Measurements from ENCODE around the gene PKDCC.
A peak's percentile ranks its signal among the peaks of the same experiment; 100 is the strongest.
"Not testable (repeated sequence)": the region's sequence is repeated elsewhere in the genome, so short reads cannot be mapped to it uniquely, and the experiment has no call there.

The PKDCC gene

GRCh38 chr2:42063431-42064171, 15.8 kb downstream of the PKDCC start:
- DNase-seq (ENCODE audit: low read depth), result no peak

DNA sequence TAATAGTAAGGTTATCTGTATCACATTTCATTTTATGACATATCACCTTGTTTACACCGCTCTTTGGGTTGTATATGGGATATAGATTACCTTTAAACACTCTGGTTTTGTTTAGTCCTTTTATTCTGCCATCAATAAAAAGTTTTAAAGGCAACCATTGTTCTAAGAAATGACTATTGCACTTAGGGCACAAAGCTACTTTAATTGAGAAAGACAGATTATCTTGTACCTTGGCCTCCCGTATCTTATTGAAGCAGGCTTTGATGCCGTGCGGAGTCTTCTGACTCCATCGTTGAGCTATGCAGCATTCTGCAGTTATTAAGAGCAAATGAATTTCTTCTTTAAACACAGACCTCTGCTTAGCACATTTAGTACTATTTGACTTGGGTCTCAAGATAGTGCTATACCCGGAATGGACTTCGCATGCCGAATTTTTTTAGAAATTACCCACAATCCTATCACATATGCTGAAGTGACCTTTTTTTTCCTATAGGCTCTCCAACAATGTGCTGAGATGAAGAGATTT, 16.7 kb downstream of the PKDCC start:
- no peak for DNase-seq (ENCODE audit: low read depth)

DNA sequence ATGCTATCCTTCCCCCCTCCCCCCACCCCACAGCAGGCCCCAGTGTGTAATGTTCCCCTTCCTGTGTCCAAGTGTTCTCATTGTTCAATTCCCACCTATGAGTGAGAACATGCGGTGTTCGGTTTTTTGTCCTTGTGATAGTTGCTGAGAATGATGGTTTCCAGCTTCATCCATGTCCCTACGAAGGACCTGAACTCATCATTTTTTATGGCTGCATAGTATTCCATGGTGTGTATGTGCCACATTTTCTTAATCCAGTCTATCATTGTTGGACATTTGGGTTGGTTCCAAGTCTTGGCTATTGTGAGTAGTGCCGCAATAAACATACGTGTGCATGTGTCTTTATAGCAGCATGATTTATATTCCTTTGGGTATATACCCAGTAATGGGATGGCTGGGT, 17.9 kb downstream of the PKDCC start:
- DNase-seq (ENCODE audit: low read depth), result not testable (repeated sequence)

DNA sequence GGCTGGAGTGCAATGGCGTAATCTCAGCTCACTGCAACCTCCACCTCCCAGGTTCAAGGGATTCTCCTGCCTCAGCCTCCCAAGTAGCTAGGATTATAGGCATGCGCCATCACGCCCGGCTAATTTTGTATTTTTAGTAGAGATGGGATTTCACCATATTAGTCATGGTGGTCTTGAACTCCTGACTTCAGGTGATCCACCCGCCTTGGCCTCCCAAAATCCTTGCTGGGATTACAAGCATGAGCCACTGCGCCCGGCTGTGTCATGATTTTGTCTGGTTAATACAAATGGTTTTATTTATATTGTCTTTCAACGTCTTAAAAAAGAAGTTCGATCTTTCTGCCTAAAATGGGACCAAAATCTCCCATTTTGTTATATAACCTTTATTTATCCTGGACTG, 19.2 kb downstream of the PKDCC start:
- not testable (repeated sequence) for DNase-seq (ENCODE audit: low read depth)

DNA sequence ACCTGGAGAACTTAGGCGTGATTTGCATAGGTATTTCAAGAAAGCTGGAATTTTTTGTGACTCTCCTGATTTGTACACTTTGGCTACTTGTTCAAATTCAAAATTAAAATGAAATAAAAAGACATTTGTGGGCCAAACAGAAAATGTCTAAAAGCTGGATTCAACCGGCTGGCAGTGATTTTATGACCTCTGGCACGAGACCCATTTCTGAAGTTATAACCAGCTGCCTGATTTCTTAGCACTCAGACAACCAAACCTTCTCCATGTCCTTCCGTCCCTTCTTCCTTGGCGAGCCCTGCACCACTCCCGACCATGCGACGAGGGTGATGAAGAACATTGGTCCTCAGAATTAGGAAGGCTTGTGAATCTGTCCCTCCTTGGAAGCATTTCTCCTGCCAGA, 19.7 kb downstream of the PKDCC start:
- no peak for DNase-seq (ENCODE audit: low read depth)

DNA sequence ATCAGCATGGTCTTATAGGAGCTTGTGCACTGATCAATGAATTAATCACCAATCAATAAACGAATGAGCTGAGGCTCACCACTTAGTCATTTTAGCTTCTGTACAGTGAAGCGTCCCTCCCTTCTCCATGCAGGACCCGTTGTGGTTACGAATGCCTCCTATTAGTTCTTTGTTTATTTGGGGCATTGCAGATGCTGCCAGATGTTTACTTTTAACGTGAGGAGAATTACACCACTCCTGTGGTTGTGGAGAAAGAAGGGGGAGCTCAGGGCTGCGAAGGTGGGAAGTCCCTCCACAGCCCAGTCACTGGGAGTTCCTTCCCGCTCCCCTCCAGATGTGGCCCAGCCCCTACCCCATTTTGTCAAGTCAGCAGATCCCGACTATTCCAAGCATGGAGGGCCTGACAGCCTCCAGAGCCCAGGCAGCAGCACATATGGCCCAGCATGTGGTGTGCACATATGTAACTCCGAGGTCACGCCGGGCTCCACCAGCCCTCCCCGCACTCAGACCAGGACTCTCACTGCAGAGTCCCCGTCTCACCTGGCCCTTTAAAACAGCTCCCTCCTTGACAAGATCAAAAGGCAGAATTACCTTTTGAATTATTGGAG, 20.9 kb downstream of the PKDCC start:
- DNase-seq (ENCODE audit: low read depth), result no peak

- DNase-seq (ENCODE audit: low read depth), result no peak
Measured at GRCh38 chr2:42069568-42069967, 21.7 kb downstream of the PKDCC start.

GRCh38 chr2:42071791-42072190, 24.0 kb downstream of the PKDCC start:
- DNase-seq (ENCODE audit: low read depth), result no peak

- peak; percentile 67 for DNase-seq (ENCODE audit: low read depth)
Measured at GRCh38 chr2:42072349-42073118, 24.7 kb downstream of the PKDCC start.

DNA sequence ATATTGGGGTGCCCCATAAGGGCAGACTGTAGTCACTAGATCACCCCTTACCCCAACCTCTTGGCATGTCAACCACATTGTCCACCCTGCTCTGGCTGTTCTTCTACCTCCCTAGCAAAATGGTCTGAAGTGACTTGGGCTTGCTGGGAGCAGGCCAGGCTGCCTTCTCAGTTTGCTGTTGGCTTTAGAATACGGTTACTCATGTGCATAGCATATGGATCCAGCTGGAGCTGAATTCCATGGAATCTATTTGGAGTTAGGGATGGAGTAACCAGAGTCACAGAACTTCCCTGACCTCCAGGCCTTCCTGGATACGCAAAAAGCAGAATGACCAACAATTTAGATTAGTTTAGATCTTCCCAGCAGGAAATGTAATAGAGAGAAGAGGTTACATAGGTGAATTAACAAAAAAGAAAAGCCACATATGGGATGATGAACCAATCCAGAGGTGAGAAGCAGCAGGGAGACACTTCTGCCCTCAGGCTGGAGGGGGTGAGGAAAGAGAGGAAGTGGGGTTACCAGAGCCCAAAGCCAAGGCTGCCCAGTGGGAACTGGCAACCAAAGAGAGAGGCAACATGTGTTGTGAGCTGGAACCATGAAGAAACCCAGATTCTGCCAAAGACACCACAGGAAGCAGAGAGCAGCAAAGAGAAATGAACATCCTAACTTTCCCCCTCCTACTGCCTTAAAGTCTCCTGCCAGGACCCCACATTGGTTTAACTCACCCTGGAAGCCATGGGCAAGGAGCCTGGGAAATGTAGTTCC, 26.1 kb downstream of the PKDCC start:
- DNase-seq (ENCODE audit: low read depth), result no peak

DNA sequence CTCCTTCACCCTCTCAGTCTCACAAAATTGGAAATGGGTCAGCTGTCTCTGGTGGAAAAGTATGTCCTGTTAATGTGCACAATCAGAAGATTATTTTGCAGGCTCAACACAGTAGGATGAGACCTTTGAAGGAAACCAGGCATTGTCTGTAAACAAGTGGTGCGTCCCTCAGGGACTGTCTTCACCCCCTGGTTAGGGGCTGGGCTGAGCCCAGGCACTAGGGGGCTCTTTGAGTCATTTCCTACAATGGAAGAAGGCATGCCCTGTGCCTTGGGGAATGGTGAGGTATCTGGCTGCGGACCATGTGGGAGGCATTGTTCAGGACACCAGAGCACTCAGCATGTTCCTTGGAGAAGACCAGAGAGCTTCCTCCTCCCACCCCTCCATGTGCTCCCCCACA, 26.8 kb downstream of the PKDCC start:
- DNase-seq (ENCODE audit: low read depth), result no peak

DNA sequence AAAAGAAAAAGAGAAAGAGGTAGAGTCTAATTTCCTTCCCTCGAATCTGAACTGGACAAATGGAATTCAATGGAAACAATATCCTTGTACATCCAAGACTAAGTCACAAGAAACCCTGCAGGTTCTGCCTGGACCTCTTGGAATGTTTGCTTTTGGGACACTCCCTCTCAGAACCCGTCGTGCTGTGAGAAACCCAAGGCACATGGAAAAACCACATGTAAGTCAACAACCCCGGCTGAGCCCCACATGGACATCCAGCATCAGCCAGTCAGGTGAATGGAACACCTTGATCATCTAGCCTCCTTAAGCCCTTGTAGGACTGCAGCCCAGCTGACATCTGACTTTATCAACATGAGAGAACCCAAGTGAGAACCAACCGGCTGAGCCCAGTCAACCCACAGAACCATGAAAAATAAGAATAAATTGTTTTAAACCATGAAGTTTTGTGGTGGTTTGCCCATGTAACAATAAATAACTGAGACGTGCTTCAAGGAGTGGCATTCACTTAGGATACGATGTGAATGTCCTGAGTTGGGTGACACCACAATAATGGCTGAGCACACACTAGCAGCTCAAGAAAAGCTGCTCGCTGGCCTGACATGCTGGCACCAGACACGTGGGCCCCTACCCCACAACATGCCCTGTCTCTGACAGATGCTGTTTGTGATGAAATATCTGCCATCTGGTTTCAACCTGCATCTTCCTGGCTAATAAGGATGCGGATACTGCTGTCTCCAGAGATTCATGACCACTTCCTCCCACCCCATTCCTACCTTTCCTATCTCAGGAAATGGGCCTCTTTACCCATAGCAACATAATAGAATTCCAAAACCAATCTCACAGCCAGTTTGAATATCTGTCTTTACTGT, 28.8 kb downstream of the PKDCC start:
- no peak for DNase-seq (ENCODE audit: low read depth)

DNA sequence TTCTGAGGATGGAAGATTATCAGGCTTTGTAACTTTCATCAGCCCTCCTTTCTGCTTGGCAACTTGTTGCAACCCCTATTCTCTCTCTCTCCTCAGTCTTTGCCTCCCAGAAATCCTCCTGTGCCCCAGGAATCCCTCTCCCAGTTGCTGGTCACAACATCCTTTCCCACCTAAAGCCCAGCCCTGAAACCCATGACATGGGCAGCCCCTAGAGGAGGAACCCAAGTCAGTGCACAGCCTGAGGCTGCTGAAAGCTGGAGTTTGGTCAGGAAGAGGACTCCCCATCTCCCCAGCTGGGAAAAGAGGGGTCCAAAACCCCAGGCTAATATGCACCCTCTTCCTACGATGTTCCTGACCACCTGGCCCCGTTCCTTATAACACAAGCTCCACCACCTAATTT, 29.5 kb downstream of the PKDCC start:
- no peak for DNase-seq (ENCODE audit: low read depth)

GRCh38 chr2:42079737-42080287, 32.0 kb downstream of the PKDCC start:
- no peak for DNase-seq (ENCODE audit: low read depth)

GRCh38 chr2:42081151-42081550, 33.3 kb downstream of the PKDCC start:
- DNase-seq (ENCODE audit: low read depth), result not testable (repeated sequence)

GRCh38 chr2:42082016-42082415, 34.2 kb downstream of the PKDCC start:
- no peak for DNase-seq (ENCODE audit: low read depth)

GRCh38 chr2:42084231-42084671, 36.4 kb downstream of the PKDCC start:
- no peak for DNase-seq (ENCODE audit: low read depth)

DNA sequence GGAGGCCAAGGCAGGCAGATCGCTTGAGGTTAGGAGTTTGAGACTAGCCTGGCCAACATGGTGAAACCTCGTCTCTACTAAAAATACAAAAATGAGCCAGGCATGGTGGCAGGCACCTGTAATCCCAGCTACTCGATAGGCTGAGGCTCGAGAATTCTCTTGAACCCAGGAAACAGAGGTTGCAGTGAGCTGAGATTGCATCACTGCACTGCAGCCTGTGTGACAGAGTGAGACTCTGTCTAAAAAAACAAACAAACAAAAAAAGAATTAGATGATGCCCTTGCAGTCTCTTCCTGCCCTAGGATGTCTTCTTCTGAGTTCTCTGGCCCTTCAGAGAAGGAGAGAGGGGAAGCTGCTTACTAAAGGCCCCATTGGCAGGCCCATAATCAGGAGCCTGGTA, 37.2 kb downstream of the PKDCC start:
- DNase-seq (ENCODE audit: low read depth), result not testable (repeated sequence)

DNA sequence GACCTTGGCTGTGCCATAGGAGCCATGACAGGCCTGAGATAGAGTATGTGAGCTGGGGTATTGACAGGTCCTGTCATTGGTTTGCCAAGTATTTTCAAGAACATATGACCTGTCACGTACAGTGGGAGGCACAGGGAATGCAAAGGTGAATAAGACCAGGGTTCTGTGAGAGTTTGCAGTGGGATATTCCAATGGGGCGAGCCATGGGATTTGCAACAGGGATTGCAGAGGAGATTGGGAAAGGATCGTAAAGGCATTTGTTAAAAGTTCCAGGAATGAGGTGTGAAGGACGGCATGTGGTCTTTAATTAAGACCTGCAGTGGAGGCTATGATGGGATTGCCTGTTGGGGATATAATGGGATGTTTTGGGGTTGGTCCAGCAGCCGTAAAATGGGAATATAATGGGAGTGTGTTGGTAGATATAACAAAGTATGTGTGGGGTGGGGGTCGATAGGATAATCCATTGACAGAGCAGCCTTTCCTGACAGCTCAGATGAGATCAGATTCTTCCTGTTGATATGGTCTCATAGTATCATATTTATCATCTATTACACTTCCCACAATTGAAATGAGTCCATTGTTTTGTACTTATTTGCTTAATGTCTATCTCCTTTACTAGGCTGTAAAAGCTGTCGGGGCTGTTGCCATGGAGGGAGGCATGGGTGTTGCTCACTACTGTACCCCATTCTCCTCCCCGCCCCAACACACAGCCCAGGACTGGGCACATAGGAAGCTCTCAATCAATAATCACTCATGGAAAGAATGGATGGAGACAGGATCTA, 38.1 kb downstream of the PKDCC start:
- no peak for DNase-seq (ENCODE audit: low read depth)

DNA sequence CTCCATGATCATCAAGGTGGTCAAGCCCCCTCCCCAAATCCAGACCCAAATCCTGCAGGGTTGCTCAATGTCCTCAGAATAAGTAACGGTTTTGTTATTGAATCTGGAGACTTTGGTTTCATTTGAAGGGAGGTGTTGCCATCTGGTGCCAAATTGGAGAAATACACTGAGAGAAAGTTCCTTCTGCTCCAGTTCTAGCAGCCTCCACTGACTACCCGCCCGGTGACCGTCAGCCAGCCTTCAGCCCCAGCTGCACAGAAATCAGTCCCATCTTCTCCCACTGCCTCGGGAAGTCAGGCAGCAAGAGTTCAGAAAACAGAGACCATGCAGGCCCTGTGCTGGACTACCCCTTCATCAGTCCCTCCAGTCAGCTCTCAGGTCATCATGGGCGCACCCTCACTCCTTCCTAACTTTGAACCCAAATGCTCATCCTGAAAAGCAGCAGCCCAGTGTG, 38.7 kb downstream of the PKDCC start:
- DNase-seq (ENCODE audit: low read depth), result no peak

Data from CMK (cell line).